Amygdala (tissue), 56 donors: ENCODE data around the gene AKR1E2.

Source experiments
- DNase-seq, 56 donors: peaks; one replicate each; lab custom pipeline; 2025; lab: John Stamatoyannopoulos, UW

The AKR1E2 gene

DNA sequence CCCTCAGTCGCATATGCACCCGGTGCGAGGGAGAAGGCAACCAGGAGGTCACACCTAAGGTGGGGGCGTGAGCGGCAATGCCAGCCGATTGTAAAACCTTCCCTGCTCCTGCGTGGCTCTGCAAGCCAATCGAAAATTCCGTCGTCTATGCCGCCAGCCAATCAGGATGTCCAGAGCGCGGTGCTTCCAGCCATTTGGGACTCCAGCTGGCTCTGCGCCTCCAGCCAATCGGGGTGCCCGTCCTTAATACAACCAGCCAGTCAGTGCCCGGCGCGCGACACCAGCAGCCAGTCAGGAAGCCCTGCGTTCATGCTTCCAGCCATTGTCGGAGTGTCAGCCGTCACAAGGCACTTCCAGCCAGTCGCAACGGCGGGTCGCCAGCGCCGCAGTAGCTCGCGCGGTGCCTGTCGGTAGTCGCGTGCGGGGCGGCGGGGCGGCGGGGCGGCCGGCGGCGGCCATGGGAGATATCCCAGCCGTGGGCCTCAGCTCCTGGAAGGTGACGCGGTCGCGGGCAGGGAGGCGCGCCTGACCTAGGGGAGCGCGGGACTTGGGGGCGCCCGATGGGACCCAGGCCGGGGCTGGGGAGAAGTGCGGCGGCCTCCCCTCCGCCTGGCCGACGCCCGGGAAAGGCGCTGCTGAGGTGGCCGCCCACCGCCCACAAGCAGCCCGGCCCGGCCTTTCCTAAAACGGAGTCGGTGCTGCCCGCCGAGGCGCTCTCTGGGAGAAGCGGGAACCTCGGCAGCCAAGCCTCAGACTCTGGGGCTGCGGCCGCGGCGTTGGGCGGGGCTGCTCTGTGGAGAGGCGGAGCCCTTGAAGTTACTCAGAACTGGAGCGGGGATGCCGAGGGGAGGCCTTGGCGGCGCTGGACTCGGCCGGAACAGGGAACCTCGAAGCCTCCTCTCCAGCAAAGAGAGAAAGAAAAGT, at the start of gene AKR1E2:
TSS of gene AKR1E2 (plus strand) at position 340 of the 924 bp plus-strand sequence. CDS start at position 458, 118 bp downstream.
- DNase-seq: peak in 51 of 56 donors; percentile 11 to 85 (median 65)

DNA sequence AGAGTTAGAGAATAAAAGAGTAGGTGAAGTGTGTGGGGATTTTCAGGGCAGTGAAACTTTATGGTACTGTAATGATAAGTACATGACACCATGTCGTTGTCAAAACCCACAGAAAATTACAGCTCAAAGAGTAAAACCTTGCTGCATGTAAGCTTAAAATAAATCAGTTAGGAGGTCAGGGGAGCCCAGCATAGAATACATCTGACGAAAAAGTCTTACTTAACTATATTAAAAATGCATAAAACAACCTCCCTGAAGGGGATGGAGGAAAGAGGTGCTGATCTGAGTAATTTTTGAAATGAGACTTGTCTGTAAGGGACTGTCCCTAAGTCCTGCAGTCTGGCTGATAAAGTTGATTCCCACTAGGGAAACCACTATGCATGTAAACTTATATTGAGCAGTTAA, 49.8 kb upstream of the AKR1E2 start:
- no peak for DNase-seq

DNA sequence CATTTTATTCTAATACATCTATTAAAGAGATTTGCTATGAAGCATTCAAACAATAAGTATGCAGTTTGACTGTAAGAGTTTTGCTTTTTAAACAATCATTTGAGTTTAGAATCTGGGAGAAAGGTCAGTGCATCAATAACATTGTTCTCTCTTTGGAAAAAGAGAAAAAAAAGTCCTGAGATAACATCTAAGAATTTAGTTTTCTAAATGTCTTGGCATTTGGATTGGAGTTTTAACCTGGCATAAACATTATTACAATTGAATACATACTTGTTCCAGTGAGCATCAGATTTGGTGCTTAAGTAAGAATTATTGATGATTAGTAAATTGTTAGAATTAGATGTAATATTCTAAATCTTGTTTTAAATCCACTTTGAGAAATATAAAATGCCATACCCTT, 47.2 kb upstream of the AKR1E2 start:
- no peak for DNase-seq

DNA sequence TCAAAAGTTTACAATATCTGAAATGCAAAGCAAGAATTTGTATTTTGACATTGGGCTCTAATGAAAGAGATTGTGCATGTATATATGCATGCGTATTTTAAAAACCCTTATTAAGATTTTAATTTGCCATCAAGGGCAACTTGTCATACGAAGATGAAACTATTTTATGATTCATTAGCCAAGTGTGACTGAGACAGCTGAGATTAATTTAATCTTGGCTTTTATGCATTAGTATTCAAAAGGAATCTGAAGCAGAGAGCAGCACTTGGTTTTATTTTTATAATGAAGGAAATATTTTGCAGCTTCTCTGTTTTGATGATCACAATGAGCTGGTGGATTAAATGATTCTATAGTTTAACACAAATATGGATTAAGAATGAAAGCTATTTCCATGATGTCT, 45.9 kb upstream of the AKR1E2 start:
- DNase-seq: no peak

GRCh38 chr10:4780782-4781181, 45.2 kb upstream of the AKR1E2 start:
- no peak for DNase-seq

GRCh38 chr10:4781955-4782354, 44.1 kb upstream of the AKR1E2 start:
- DNase-seq: no peak

- DNase-seq: no peak
These were observed 41.2 kb upstream of the AKR1E2 start for GRCh38 chr10:4784667-4785333.

DNA sequence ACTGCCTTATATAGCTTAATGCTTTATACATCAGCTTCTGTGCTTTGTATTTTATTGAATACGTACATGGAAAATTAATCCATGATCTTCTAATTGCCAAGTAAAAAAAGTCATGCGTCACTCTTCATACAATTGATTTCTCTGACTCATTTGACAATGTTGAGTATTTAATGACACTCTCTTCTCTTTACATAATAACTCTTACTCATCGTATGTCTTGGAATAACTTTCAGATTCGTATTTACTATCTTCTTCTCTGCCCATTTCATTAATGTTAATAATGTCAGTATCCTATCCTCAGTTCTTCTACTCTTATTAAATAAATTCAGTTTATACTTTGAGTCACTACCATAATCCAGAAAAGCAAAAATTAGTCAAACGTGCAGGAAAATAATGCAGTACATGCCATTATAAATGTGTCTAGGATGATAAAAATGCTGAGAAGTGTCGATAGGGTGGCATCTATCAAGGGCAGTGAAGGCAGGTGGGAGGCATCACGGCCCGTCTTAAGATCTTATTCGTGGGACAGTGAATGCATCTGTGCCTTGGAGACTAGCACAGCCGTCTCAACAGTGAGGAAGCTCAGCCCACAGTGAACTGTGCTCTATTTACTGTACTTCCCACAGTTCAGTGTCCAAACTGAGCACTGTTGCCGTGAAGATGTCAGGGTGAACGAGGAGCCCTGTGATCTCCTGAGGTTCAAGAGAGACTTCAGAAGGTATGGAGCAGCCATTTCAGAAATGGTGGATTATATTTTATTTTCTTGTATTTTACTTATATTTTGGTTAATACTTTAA, 39.8 kb upstream of the AKR1E2 start:
- DNase-seq: no peak

DNA sequence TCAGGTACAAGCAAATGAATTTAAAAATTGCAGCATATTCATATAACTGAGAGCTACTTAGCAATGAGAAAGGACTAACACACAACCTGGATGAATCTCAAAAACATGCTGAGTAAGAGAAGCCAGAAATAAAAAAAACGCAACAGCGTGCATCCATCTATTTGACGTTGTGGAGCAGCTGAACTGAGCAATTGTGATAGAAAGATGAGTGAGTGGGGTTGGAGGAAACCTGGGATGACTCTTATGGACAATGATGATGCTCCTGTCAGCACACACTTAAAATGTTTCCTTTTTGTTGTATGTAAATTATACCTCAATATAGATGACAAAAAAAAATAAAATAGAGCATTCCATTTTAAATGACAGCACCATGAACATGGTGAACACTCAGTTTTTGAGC, 36.0 kb upstream of the AKR1E2 start:
- no peak for DNase-seq

GRCh38 chr10:4790922-4791321, 35.1 kb upstream of the AKR1E2 start:
- no peak for DNase-seq

- no peak for DNase-seq
These were observed 33.6 kb upstream of the AKR1E2 start for GRCh38 chr10:4792381-4792780.

DNA sequence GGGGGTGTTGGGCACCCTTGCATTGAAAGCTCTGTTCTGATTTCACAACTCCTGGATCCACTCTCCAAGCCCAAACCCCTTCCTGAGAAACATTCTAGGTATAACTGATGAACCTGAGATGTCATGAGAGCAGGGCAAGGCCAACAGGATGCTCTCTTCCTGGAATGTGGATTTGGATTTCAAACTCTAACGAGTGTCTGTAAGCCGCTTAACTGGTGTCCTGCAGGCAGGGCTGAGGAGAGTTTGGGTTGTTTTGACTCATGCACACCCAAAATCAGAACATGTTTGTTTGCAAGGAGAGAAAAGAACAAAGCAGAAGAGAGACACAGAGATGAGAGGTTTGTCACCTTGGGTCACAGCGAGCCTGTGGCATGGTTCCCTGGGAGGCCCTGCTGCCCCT, 24.6 kb upstream of the AKR1E2 start:
- DNase-seq: no peak

GRCh38 chr10:4802711-4803487, 23.1 kb upstream of the AKR1E2 start:
- no peak for DNase-seq

DNA sequence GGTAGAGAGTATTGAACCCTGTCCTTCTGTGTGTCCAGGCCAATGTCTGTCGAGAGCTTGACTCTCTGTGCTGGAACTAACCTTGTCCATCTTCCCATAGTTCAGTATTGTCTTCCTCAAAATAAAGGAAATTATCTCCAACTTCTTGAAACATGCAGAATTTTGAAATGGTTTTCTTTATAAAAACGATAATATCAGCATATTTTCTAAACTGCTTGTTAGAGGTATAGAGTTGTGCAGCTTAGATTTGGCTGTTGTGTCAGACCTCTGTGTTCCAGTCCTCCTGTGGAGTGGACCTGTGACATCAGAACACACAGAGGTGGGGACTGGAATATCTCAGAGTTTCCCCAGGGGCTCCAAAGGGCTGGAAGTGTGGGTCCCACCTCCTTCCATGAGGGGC, 22.2 kb upstream of the AKR1E2 start:
- no peak for DNase-seq

- DNase-seq: no peak
These were observed 21.5 kb upstream of the AKR1E2 start for GRCh38 chr10:4804465-4804864.

- no peak for DNase-seq
These were observed 19.5 kb upstream of the AKR1E2 start for GRCh38 chr10:4806534-4806933.

GRCh38 chr10:4807761-4808507, 18.1 kb upstream of the AKR1E2 start:
- no peak for DNase-seq

DNA sequence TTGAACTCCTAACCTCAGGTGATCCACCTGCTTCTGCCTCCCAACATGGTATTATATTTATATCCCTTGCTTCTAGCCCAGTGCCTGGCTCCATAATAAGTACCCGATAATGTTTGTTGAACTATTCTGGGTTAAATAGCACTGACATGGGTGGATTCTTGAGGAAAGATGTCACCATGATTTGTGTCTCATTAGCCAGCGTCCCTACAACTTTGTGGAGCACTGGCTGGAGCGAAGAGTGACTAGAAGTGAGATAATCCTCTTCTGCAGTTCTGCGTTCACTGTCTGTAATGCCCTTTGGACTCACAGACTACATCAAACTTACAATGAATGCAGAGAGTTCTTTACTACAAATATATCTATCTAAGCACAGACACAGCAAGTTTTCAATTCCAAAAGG, 16.9 kb upstream of the AKR1E2 start:
- no peak for DNase-seq

GRCh38 chr10:4810092-4810491, 15.9 kb upstream of the AKR1E2 start:
- DNase-seq: no peak

DNA sequence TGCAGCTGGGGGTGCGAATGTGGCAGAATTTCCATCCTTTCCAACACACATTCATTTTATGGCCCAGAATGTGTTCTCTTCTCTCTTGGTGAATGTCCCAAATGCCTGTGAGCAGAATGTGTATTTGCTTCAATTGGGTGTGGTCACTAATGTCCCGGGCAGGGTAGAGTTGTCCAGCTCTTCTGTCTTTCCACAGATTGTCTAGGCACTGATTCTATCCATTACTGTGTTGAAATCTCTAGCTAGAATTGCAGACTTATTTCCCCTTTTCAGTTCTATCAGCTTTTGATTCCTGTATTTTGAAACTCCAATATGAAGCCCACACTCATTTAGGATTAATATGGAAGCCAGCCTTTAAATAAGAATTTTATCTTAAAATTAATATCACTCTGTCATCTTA, 14.0 kb upstream of the AKR1E2 start:
- no peak for DNase-seq
